ENCODE measurements around the gene RFX1. TPM values are rescaled to one million over a fixed set of nuclear protein-coding genes. Genes with fewer than 3 reads are reported as not detected.

The RFX1 gene
- total RNA-seq, 2 experiments from 2014 or later, result 16.0 to 17.8 TPM

GRCh38 chr19:13965926-13966683 is 40.0 kb downstream of the RFX1 start:
- CTCF ChIA-PET, result no interaction called here
- Mint-ChIP-seq H3K27me3 (no peaks in the 10 kb centered on the region), H3K27ac (no peak overlapping the region), H3K36me3 (peaks cover 7% of the 10 kb centered on the region), H3K4me3 (no peak overlapping the region), H3K9me3 (ENCODE audit: low read depth) (no peaks in the 10 kb centered on the region), H3K4me1 (no peaks in the 10 kb centered on the region)
- no peak for DNase-seq
- ATAC-seq, result no peak

DNA sequence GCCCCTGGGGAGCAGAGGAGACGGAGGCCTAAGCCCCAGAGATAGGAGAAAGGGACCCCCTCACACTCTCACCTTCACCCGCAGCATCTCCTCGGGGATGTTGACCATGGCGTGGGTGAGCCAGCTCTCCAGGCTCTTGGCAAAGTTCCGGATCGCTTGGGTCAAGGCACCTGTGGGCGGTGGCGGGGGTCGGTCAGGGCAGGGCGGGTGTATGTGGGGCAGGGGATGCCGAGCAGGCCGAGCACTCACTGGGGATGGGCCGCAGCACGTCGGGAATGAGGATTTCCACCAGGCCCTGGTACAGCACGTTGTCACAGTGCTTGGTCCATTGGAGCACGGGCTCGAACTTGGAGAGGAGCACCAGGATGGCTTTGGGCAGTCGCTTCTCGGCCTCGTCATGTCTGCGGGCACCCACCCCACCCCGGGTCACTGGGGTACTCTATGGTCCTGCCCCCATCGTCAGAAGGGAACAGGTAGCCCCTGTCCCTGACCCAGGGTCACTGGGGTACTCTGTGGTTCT is 40.7 kb downstream of the RFX1 start:
- H3K36me3 Mint-ChIP-seq, result peaks cover 7% of the 10 kb centered on the region
- CTCF ChIA-PET, result no interaction called here
- DNase-seq (no peak), ATAC-seq (no peak)
- H3K4me3 Mint-ChIP-seq, result no peak overlapping the region
- H3K27me3 Mint-ChIP-seq, result no peaks in the 10 kb centered on the region
- no peaks in the 10 kb centered on the region for H3K4me1 Mint-ChIP-seq
- H3K27ac Mint-ChIP-seq, result peak overlapping the region; percentile 24
- no peaks in the 10 kb centered on the region for H3K9me3 Mint-ChIP-seq (ENCODE audit: low read depth)

- ATAC-seq, result no peak
- DNase-seq, result no peak
- H3K27ac Mint-ChIP-seq, result no peak overlapping the region
- no peaks in the 10 kb centered on the region for H3K27me3 Mint-ChIP-seq
- CTCF ChIA-PET, result no interaction called here
- no peaks in the 10 kb centered on the region for H3K4me1 Mint-ChIP-seq
- peaks cover 10% of the 10 kb centered on the region for H3K36me3 Mint-ChIP-seq
- H3K9me3 Mint-ChIP-seq (ENCODE audit: low read depth), result no peaks in the 10 kb centered on the region
- no peak overlapping the region for H3K4me3 Mint-ChIP-seq
Measured at GRCh38 chr19:13964776-13965175, 41.3 kb downstream of the RFX1 start.

DNA sequence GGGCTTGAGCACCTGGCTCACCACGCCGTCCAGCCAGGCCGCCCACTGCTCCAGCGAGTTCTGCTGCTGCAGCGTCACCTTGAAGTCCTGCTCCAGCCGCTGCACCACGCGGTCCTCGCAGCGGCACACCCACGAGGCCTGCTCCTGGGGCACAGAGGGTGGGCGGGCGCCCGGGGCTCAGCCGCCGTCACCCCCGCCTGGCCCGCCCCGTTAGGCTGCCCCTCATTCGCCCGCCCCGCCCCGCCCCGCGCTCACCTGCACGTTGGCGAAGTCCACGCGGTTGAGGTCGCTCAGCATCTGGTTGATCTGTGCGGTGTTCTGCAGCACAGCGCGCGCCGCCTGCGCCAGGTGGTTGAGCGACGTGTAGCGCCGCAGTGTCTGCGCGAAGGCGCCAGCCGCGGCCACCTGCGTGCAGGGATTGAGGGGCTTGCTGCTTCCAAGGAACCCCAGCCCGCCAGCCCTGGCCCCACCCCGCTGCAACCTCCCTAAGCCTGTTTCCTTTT is 42.5 kb downstream of the RFX1 start:
- CTCF ChIA-PET, result no interaction called here
- DNase-seq (no peak), ATAC-seq (no peak)
- Mint-ChIP-seq H3K4me3 (no peak overlapping the region), H3K36me3 (peaks cover 8% of the 10 kb centered on the region), H3K4me1 (no peaks in the 10 kb centered on the region), H3K27me3 (no peaks in the 10 kb centered on the region), H3K27ac (no peak overlapping the region), H3K9me3 (ENCODE audit: low read depth) (no peaks in the 10 kb centered on the region)

DNA sequence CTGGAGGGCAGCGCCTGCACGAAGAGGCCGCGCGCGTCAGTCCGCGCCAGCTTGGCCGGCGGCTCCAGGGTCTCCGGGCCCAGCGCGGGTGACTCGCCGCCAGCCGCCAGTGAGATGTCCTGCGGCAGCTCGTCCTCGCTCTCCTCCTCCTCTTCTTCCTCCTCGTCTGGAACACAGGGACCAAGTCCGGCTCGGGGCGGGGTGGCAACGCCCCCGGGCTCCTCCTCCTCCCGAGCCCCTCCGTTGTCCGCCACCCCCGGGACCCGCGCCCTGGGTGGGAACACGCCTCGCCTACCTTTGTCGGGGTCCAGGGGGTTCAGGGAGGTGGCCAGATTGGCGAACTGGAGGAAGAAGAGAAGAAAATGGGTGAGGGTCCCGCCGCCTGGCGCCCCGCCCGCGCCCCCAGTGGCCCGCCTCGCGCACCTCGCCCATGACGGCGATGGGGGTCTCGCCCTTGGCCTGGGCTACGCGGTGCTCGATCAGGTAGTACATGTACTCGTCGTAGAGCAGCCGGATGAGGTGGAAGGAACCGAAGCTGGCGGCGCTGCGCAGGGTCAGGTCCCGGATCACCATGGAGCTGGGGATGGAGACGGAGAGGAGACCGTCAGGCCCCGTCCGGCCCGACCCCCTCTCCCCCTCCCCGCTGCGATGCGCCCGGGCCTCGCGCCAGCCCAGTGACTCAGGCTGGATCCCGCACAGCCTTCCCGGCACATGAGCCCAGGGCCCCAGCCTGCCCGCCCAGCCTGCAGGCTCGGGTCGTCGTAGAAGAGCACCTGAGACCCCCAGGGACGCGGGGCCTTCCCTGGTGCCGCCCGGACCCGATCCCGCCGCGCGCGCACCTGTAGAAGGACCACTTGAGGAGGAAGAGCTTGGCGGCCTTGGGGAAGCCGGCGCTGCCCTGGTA is 43.2 kb downstream of the RFX1 start:
- Mint-ChIP-seq H3K36me3 (peaks cover 8% of the 10 kb centered on the region), H3K9me3 (ENCODE audit: low read depth) (no peaks in the 10 kb centered on the region), H3K4me1 (no peaks in the 10 kb centered on the region), H3K4me3 (no peak overlapping the region), H3K27me3 (no peaks in the 10 kb centered on the region), H3K27ac (no peak overlapping the region)
- CTCF ChIA-PET, result interaction anchor here (1.0 kb wide), 1 partner anchor 70 kb away, joined by 4 read pairs; no protein-coding TSS in a partner anchor
- ATAC-seq, result no peak
- no peak for DNase-seq

- Mint-ChIP-seq H3K27me3 (no peaks in the 10 kb centered on the region), H3K27ac (no peak overlapping the region), H3K36me3 (peaks cover 9% of the 10 kb centered on the region), H3K4me1 (no peaks in the 10 kb centered on the region), H3K9me3 (ENCODE audit: low read depth) (no peaks in the 10 kb centered on the region), H3K4me3 (no peak overlapping the region)
- DNase-seq, result no peak
- no peak for ATAC-seq
- CTCF ChIA-PET, result interaction anchor here (0.7 to 1.0 kb wide), 2 partner anchors 71 to 97 kb away, joined by 3 to 4 read pairs; no protein-coding TSS in a partner anchor
Measured at GRCh38 chr19:13961826-13962698, 44.1 kb downstream of the RFX1 start.

DNA sequence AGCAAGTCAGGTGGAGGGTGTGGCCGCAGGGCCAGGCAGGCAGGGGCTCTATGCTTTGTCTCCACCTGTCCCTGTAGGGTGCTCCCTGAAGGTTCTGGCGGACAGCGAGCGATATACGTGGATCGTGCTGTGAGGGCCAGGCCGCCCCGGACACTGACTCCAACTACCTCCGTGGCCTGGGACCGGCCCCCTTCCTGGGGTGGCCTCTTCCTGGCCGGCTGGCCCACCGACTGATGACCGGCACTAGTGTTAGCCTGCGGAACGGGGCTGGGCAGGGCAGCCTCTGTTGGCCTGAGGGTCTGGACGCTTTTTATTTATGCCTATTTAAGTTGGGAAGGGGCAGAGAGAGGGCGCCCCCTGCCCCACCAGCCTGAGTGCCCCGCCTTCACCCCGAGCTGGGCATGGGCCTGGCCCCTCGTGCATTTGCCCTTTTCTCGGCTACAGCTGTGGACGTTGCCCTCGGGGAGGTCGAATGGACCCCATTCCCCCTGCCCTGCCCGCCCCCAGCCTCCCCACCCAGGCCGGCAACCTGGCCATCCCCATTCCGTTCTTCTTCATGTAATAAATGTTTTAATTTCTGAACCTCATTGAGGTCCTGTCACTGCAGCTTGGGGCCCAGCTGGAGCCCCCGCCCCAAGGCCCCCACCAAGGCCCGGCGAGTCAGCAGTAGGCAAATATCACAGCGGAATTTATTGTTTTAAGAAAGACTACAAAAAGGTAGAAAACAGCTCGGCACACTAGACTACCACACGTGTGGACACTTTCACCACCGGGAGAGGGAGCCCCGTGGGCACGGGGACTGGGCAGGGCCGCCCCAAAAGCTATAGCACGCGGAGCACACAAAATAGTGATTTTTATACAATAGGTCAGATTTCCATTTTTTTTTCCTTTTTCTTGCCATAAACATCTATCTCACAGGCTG is 45.0 kb downstream of the RFX1 start:
- no peaks in the 10 kb centered on the region for H3K4me1 Mint-ChIP-seq
- H3K4me3 Mint-ChIP-seq, result no peak overlapping the region
- no peaks in the 10 kb centered on the region for H3K9me3 Mint-ChIP-seq (ENCODE audit: low read depth)
- no peak overlapping the region for H3K27ac Mint-ChIP-seq
- no peaks in the 10 kb centered on the region for H3K27me3 Mint-ChIP-seq
- DNase-seq, result no peak
- H3K36me3 Mint-ChIP-seq, result peaks cover 14% of the 10 kb centered on the region
- no peak for ATAC-seq
- CTCF ChIA-PET, result interaction anchor here (1.6 kb wide), 1 partner anchor 70 kb away, joined by 4 read pairs; the partner anchor contains the start of gene IL27RA

DNA sequence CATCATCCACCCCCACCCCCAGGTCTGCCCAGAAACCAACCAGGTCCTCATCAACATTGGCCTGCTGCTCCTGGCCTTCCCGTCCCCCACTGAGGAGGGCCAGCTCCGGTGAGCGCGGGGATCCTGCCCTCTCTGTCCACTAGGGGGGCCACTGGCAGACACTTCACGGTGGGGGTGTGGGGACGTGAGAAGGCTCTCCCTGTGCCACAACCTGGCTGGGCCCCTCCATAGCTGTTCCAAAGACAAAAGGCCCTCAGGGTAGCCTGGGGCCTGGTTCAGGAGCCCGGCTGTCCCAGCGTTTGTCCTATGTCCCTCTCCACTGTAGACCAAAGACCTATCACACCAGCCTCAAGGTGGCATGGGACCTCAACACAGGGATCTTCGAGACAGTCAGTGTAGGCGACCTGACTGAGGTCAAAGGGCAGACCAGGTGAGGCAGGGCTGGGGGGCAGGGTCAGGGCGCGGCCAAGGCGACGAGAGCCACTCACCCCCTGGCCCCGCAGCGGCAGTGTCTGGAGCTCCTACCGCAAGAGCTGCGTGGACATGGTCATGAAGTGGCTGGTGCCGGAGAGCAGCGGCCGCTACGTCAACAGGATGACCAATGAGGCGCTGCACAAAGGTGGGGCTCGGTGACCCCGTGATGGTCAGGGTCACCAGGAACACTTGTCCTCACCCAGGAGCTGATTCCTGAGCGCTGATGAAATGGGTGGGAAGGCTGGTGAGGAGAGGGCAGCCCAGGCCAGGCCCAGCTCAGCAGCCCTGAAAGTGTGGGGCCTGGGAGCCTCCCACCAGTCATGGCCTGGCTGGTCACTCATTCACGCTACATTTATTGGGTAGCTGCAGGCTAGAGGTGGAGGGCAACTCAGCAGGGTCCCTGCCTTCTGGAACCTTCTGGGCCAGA is 45.9 kb downstream of the RFX1 start:
- DNase-seq, result no peak
- Mint-ChIP-seq H3K36me3 (peaks cover 19% of the 10 kb centered on the region), H3K27ac (no peak overlapping the region)

GRCh38 chr19:13959141-13959961 is 46.8 kb downstream of the RFX1 start:
- Mint-ChIP-seq H3K9me3 (ENCODE audit: low read depth) (no peaks in the 10 kb centered on the region), H3K4me3 (no peak overlapping the region), H3K36me3 (peaks cover 22% of the 10 kb centered on the region), H3K27me3 (no peaks in the 10 kb centered on the region), H3K4me1 (peaks cover 6% of the 10 kb centered on the region), H3K27ac (no peak overlapping the region)
- DNase-seq (no peak), ATAC-seq (no peak)
- CTCF ChIA-PET, result interaction anchor here (0.6 to 1.6 kb wide), 2 partner anchors 51 to 72 kb away, joined by 4 to 5 read pairs; partner anchors contain the start of gene IL27RA

More for the DNA sequence above, 45.9 kb downstream of the RFX1 start:
- peak; percentile 55 for ATAC-seq
- Mint-ChIP-seq H3K4me1 (peaks cover 2% of the 10 kb centered on the region), H3K27me3 (no peaks in the 10 kb centered on the region), H3K4me3 (no peak overlapping the region), H3K9me3 (ENCODE audit: low read depth) (no peaks in the 10 kb centered on the region)
- CTCF ChIA-PET, result interaction anchor here (0.6 to 1.6 kb wide), 2 partner anchors 51 to 71 kb away, joined by 4 to 5 read pairs; partner anchors contain the start of gene IL27RA

- no peak for DNase-seq
- H3K4me3 Mint-ChIP-seq, result no peak overlapping the region
- CTCF ChIA-PET, result no interaction called here
- H3K27ac Mint-ChIP-seq, result no peak overlapping the region
- H3K27me3 Mint-ChIP-seq, result no peaks in the 10 kb centered on the region
- ATAC-seq, result no peak
- peaks cover 22% of the 10 kb centered on the region for H3K36me3 Mint-ChIP-seq
- no peaks in the 10 kb centered on the region for H3K9me3 Mint-ChIP-seq (ENCODE audit: low read depth)
- peaks cover 17% of the 10 kb centered on the region for H3K4me1 Mint-ChIP-seq
Measured at GRCh38 chr19:13958043-13958442, 48.1 kb downstream of the RFX1 start.
